HepG2 (cell line): ENCODE data around the gene CCDC61. TPM values are rescaled to one million over a fixed set of nuclear protein-coding genes. Genes with fewer than 3 reads are reported as not detected.

ENCODE experiments used
- ATAC-seq: fragments of 200-7000 bp; cut with Tn5 transposase; 3 replicates; pipeline ENCODE4 v1.9.1; 2020; ENCODE audit warnings: mild to moderate bottlenecking, moderate library complexity
- BruUV-seq: library from RNA; stranded (reverse); fragments of 400-500 nt; replicated peaks from 2 replicates; lab custom pipeline; 2021; lab: Mats Ljungman, UMichigan
- CTCF ChIA-PET: fragments of 300-600 bp; formaldehyde crosslinking; extraction: SDS; loops from one replicate; lab custom pipeline; 2021; ENCODE audit warnings: low total read pairs, inconsistent platforms, low intra/inter-chr PET ratio; lab: Yijun Ruan, JAX
- POLR2A ChIA-PET: fragments of 350-600 bp; sonication (Branson Sonifier 250); formaldehyde crosslinking; loops from one replicate; lab custom pipeline; 2020; ENCODE audit warnings: antibody characterized with exemption, inconsistent platforms; lab: Yijun Ruan, JAX
- DNase-seq: peaks from one replicate; pipeline ENCODE4 v3.0.0-alpha.2; 2015; ENCODE audit warnings: low spot score
- FAIRE-seq: peaks from 3 replicates; lab custom pipeline; 2011; peaks lifted over from hg19 to GRCh38; lab: Jason Lieb, UNC
- H2AFZ ChIP-seq: one replicate; pipeline ENCODE4 v1.6.1; 2011; ENCODE audit warnings: low read length, inconsistent platforms
- H3K27ac ChIP-seq: fragments of 300-600 bp; 3 replicates; pipeline ENCODE4 v1.8.0; 2011; ENCODE audit warnings: mixed run types, mild to moderate bottlenecking, mixed read lengths, low read length, inconsistent platforms; ENCODE audit not compliant: insufficient read depth; ENCODE audit errors: extremely low read length
- H3K27me3 ChIP-seq, 2 experiments: fragments of 200-600 bp in 1 of 2; 2 replicates in 1 of 2; 3 replicates in 1 of 2; pipeline versions ENCODE4 v1.6.0 to v1.8.0; 2011; ENCODE audit warnings: low read length in 2 of 2, mild to moderate bottlenecking in 2 of 2, moderate library complexity in 2 of 2, inconsistent platforms in 1 of 2; ENCODE audit not compliant: insufficient read depth in 2 of 2, control insufficient read depth in 1 of 2
- H3K36me3 ChIP-seq, 2 experiments: fragments of 200-600 bp in 1 of 2; replicated peaks in 1 of 2; 2 replicates in 1 of 2; 3 replicates in 1 of 2; pipeline versions ENCODE4 v1.5.1 to v1.8.0; 2011; ENCODE audit warnings: low read length in 2 of 2, inconsistent platforms in 1 of 2; ENCODE audit not compliant: insufficient read depth in 2 of 2, control insufficient read depth in 1 of 2
- H3K4me1 ChIP-seq: 2 replicates; pipeline ENCODE4 v1.5.1; 2012; ENCODE audit warnings: low read length, inconsistent platforms; ENCODE audit not compliant: insufficient read depth
- H3K4me2 ChIP-seq: 2 replicates; pipeline ENCODE4 v1.6.0; 2011; ENCODE audit warnings: low read depth, low read length, inconsistent platforms
- H3K4me3 ChIP-seq, 3 experiments: fragments of 200-600 bp in 1 of 3; sonication (generic), shearing (Covaris generic) in 1 of 3; replicated peaks in 1 of 3; 2 replicates each; pipeline ENCODE4 v1.5.1; 2011 to 2016; ENCODE audit warnings: low read length in 3 of 3, inconsistent platforms in 2 of 3, low read depth in 2 of 3, mild to moderate bottlenecking in 2 of 3, control low read depth in 1 of 3, mixed read lengths in 1 of 3; ENCODE audit not compliant: insufficient read depth in 1 of 3
- H3K79me2 ChIP-seq: one replicate; pipeline ENCODE4 v1.6.1; 2011; ENCODE audit warnings: low read length, inconsistent platforms; ENCODE audit not compliant: insufficient read depth
- H3K9ac ChIP-seq: 2 replicates; pipeline ENCODE4 v1.6.0; 2011; ENCODE audit warnings: mild to moderate bottlenecking, low read depth, low read length, inconsistent platforms; ENCODE audit not compliant: insufficient read depth
- H3K9me3 ChIP-seq: 2 replicates; pipeline ENCODE4 v1.5.1; 2012; ENCODE audit warnings: mild to moderate bottlenecking, low read length
- H4K20me1 ChIP-seq: 2 replicates; pipeline ENCODE4 v1.6.0; 2011; ENCODE audit warnings: inconsistent platforms, mild to moderate bottlenecking, low read length, moderate library complexity; ENCODE audit not compliant: insufficient read depth
- HMGXB4 ChIP-seq, 2 experiments: sonication (generic) in 1 of 2; formaldehyde crosslinking in 1 of 2; IDR thresholded peaks; 2 replicates each; pipeline versions ENCODE4 v1.4.0 to v1.6.1; 2018 to 2020; ENCODE audit warnings: missing genetic modification reagents in 2 of 2, borderline replicate concordance in 1 of 2, low read depth in 1 of 2, mild to moderate bottlenecking in 1 of 2, missing biosample characterization in 1 of 2
- MAZ ChIP-seq, 2 experiments: sonication (generic) in 1 of 2; formaldehyde crosslinking in 1 of 2; IDR thresholded peaks; 2 replicates each; pipeline versions ENCODE4 v1.5.0 to v1.6.1; 2012 to 2020; ENCODE audit warnings: low read depth in 2 of 2, mild to moderate bottlenecking in 2 of 2, borderline replicate concordance in 1 of 2, improper control_type of control experiment in 1 of 2, low read length in 1 of 2, missing genetic modification reagents in 1 of 2, moderate library complexity in 1 of 2
- NR1H2 ChIP-seq: sonication (generic); formaldehyde crosslinking; IDR thresholded peaks from 2 replicates; pipeline ENCODE4 v1.8.1; 2022; ENCODE audit warnings: low read depth, missing genetic modification reagents, borderline replicate concordance
- THYN1 ChIP-seq: sonication (generic); formaldehyde crosslinking; IDR thresholded peaks from 2 replicates; pipeline ENCODE4 v1.8.1; 2023; ENCODE audit warnings: low read depth, mild to moderate bottlenecking, moderate library complexity, missing genetic modification reagents, borderline replicate concordance
- ZMAT3 ChIP-seq: sonication (generic); formaldehyde crosslinking; conservative IDR thresholded peaks from 2 replicates; pipeline ENCODE4 v1.7.0; 2021; ENCODE audit warnings: missing genetic modification reagents
- ZNF441 ChIP-seq: sonication (generic); formaldehyde crosslinking; IDR thresholded peaks from 2 replicates; pipeline ENCODE4 v1.7.0; 2021; ENCODE audit warnings: missing genetic modification reagents, borderline replicate concordance
- ZNF773 ChIP-seq: sonication (generic); formaldehyde crosslinking; IDR thresholded peaks from 2 replicates; pipeline ENCODE4 v1.4.0; 2020; ENCODE audit warnings: missing genetic modification reagents, borderline replicate concordance
- WGBS: methylation state at CpG from one replicate; pipeline ENCODE4 v1.1.6; 2017; ENCODE audit warnings: low lambda C conversion rate; 5-methylcytosine and 5-hydroxymethylcytosine counted together
- in situ Hi-C: cut with HindIII; loops from 2 replicates; pipeline ENCODE4 v1.10.0; 2017; ENCODE audit warnings: low pct_unique_long_range_greater_than_20kb; ENCODE audit not compliant: extremely low pct_ligation_motif_present
- intact Hi-C: fragments of 100-400 bp; cut with micrococcal nuclease; formaldehyde crosslinking; loops from one replicate; pipeline ENCODE4 v1.10.0; 2022; ENCODE audit not compliant: unreplicated experiment
- polyA plus RNA-seq, 8 experiments: library from polyadenylated mRNA; depleted of rRNA in 3 of 8; stranded (reverse) in 7 of 8; unstranded in 1 of 8; fragments of >200 nt; fragmentation: Illumina TruSeq in 4 of 8; extraction: Trizol in 4 of 8; gene quantifications; 2 replicates each; pipeline versions ENCODE4 v1.2.1 to v1.2.3, GENCODE V29; 2011 to 2016; ENCODE audit warnings: low read depth in 4 of 8, missing spikeins in 1 of 8, mixed read lengths in 1 of 8; ENCODE audit not compliant: insufficient read depth in 1 of 8
- total RNA-seq, 5 experiments: library from RNA; depleted of rRNA; stranded (reverse); fragments of >200 nt; fragmentation: Illumina TruSeq; extraction: Trizol; gene quantifications; 2 replicates each; pipeline ENCODE4 v1.2.3, GENCODE V29; 2016; ENCODE audit warnings: low read depth in 1 of 5
- TF ChIP-seq, protein P1 (sequence below): sonication (generic); formaldehyde crosslinking; IDR thresholded peaks from 2 replicates; pipeline ENCODE4 v1.5.1; 2020; ENCODE audit warnings: missing genetic modification reagents, mild to moderate bottlenecking, borderline replicate concordance
- TF ChIP-seq, protein P2 (sequence below): sonication (generic); formaldehyde crosslinking; IDR thresholded peaks from 2 replicates; pipeline ENCODE4 v1.4.0; 2020; ENCODE audit warnings: missing genetic modification reagents, borderline replicate concordance

CCDC61 gene
- total and polyA plus RNA-seq, 2 of the 13 experiments (the other 11 are each of a cell fraction or from before 2014, with no cell fraction given): 4.2 to 4.9 TPM

DNA sequence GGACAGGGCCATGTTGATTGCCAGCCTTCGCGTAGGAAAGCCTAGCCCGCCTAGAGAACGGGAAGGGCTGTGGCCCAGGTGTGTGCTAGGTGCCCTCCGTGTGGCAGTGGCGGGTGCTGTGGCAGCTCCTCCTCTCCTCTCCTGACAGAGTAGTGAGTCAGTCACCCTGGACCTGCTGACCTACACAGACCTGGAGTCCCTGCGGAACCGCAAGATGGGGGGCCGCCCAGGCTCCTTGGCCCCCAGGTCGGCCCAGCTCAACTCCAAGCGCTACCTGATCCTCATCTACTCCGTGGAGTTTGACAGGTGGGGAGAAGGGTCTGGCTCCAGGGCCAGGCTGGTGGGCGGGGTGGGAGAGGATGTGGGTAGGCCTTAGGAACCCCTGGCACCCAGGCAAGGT lies 11.1 kb downstream of the CCDC61 start:
- intact Hi-C loops (no loop called here), in situ Hi-C loops (loop anchor here (10.0 kb wide), 1 partner anchor 92 kb away; the partner anchor contains the start of gene NANOS2)
- ATAC-seq: no peak
- FAIRE-seq: no peak
- no peaks in the 10 kb centered on the region for H4K20me1 ChIP-seq
- TF ChIP-seq NR1H2 (CRISPR knock-in tag): no peak
- TF ChIP-seq, protein P1, sequence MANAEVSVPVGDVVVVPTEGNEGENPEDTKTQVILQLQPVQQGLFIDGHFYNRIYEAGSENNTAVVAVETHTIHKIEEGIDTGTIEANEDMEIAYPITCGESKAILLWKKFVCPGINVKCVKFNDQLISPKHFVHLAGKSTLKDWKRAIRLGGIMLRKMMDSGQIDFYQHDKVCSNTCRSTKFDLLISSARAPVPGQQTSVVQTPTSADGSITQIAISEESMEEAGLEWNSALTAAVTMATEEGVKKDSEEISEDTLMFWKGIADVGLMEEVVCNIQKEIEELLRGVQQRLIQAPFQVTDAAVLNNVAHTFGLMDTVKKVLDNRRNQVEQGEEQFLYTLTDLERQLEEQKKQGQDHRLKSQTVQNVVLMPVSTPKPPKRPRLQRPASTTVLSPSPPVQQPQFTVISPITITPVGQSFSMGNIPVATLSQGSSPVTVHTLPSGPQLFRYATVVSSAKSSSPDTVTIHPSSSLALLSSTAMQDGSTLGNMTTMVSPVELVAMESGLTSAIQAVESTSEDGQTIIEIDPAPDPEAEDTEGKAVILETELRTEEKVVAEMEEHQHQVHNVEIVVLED (CRISPR knock-in tag): no peak
- TF ChIP-seq HMGXB4 (CRISPR knock-in tag; IDR thresholded peaks at IDR 0.05; ENCODE audit: borderline replicate concordance in 1 of 2, low read depth in 1 of 2): no peak
- no peak for TF ChIP-seq ZNF441 (CRISPR knock-in tag)
- no peak for TF ChIP-seq MAZ (IDR thresholded peaks at IDR 0.05; ENCODE audit: borderline replicate concordance, low read depth, low read length)
- TF ChIP-seq MAZ (CRISPR knock-in tag; IDR thresholded peaks at IDR 0.05; ENCODE audit: low read depth): no peak
- no peak for TF ChIP-seq ZMAT3 (CRISPR knock-in tag)
- TF ChIP-seq ZNF773 (CRISPR knock-in tag): no peak
- TF ChIP-seq, protein P2, sequence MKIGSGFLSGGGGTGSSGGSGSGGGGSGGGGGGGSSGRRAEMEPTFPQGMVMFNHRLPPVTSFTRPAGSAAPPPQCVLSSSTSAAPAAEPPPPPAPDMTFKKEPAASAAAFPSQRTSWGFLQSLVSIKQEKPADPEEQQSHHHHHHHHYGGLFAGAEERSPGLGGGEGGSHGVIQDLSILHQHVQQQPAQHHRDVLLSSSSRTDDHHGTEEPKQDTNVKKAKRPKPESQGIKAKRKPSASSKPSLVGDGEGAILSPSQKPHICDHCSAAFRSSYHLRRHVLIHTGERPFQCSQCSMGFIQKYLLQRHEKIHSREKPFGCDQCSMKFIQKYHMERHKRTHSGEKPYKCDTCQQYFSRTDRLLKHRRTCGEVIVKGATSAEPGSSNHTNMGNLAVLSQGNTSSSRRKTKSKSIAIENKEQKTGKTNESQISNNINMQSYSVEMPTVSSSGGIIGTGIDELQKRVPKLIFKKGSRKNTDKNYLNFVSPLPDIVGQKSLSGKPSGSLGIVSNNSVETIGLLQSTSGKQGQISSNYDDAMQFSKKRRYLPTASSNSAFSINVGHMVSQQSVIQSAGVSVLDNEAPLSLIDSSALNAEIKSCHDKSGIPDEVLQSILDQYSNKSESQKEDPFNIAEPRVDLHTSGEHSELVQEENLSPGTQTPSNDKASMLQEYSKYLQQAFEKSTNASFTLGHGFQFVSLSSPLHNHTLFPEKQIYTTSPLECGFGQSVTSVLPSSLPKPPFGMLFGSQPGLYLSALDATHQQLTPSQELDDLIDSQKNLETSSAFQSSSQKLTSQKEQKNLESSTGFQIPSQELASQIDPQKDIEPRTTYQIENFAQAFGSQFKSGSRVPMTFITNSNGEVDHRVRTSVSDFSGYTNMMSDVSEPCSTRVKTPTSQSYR (CRISPR knock-in tag): no peak
- no peak for TF ChIP-seq THYN1 (CRISPR knock-in tag)
- 96% methylated on average over 7 of the region's 13 CpGs for WGBS
- no peaks in the 10 kb centered on the region for H3K4me1 ChIP-seq
- no peak overlapping the region for H2AFZ ChIP-seq
- POLR2A ChIA-PET: no interaction called here
- no peaks in the 10 kb centered on the region for H3K9me3 ChIP-seq
- H3K4me3 ChIP-seq: no peak overlapping the region
- no TSS peak for BruUV-seq
- no peak overlapping the region for H3K9ac ChIP-seq
- H3K79me2 ChIP-seq: no peaks in the 10 kb centered on the region
- DNase-seq: no peak
- CTCF ChIA-PET: no interaction called here
- H3K4me2 ChIP-seq: no peak overlapping the region
- no peak overlapping the region for H3K27ac ChIP-seq
- peaks cover 0 to 2% of the 10 kb centered on the region in 2 experiments; a peak in 1 of 5 replicates for H3K36me3 ChIP-seq
- H3K27me3 ChIP-seq: no peaks in the 10 kb centered on the region
